GM18505 (cell line): Measurements from ENCODE around the gene HCCS.
A peak's percentile ranks its signal among the peaks of the same experiment; 100 is the strongest.

Experiments
- ATAC-seq: cut with Tn5 transposase; IDR thresholded peaks from one replicate; pipeline ENCODE4 v1.9.1; 2021; ENCODE audit not compliant: unreplicated experiment
- POLR2A ChIP-seq: IDR thresholded peaks from 4 replicates; pipeline ENCODE4 v1.6.1; 2011; ENCODE audit warnings: borderline replicate concordance; ENCODE audit not compliant: insufficient read depth, insufficient read length; ENCODE audit errors: extremely low read depth

Gene HCCS

GRCh38 chrX:11111037-11111851 is at the start of gene HCCS:
TSS of gene HCCS (plus strand) at chrX:11111332. CDS start at chrX:11112061, 729 bp downstream.
- peak; percentile 58 for TF ChIP-seq POLR2A
- peak; percentile 86 for ATAC-seq

GRCh38 chrX:11064276-11064675 is 46.9 kb upstream of the HCCS start:
- no peak for ATAC-seq
- no peak for TF ChIP-seq POLR2A

DNA sequence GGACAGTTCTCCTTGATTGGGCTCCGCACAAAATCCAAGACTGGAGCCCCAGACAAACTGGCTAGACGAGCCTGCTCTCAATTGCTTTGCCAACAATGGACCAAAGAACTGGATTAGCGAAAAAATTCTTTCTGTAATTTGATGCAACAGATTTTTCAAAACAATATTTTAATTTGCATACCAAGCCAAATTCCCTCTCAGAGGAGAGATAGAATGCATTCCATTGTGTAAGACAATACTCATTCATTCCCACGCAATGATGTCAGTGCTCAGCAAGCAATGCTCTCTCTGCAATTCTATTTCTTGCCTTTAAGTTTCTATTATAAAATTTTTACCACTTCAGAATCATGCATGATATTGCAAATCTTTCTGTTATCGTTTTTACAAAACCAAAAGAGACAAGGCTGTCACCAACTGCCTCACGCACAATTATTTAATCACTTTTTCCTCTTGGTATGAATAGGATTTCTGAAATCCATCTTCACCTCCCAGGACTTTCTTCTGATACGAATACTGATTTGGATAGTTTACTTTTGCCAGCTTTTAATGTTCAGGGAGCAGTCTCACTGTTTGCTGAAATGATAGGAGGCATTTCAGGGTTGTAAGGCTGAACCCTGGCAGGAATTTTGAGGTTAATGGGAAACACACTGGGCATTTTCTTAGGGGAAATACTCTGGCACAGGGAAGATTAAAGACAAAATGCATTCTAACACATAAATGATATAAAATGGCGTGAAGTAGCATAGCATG is 46.1 kb upstream of the HCCS start:
- no peak for TF ChIP-seq POLR2A
- ATAC-seq, result no peak

DNA sequence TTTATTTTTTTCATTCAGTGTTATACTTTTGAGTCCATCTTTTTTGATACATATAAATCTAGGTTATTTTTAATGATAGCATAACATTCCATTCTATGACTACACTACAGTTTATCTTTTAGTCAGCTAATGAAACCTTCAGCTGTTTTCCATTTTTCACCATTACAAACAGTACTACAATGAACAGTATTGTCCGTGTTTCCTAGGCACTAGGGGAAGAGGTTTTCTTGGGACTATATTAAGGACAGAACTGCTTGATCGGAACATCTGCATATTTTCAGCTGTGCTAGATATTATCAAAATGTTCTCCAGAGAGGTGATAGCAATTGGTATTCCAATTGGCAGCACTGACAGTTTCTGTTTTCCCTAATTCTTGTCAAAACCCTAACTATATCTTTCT is 44.3 kb upstream of the HCCS start:
- TF ChIP-seq POLR2A, result no peak
- ATAC-seq, result no peak

DNA sequence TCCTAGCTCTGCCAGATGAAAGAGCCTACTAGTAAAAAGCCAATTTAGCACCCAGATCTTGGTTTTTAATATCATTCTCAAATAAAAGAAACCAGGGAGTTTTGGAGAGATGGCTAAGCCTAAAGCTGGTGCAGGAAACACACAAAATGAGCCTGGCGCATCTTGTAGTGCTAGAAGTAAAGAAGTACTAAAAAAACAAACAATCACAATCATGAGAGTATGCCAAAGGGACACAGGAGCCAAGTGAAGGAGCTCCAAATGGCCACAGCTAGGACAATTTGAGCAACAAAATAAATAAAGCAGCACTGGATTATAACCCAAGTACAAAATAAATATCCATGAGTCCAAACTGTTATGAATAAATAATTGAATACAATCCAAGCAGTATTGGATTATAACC is 37.8 kb upstream of the HCCS start:
- no peak for TF ChIP-seq POLR2A
- ATAC-seq, result no peak

- TF ChIP-seq POLR2A, result no peak
- no peak for ATAC-seq
These were observed 30.3 kb upstream of the HCCS start for GRCh38 chrX:11080741-11081305.

- TF ChIP-seq POLR2A, result no peak
- no peak for ATAC-seq
These were observed 29.6 kb upstream of the HCCS start for GRCh38 chrX:11081511-11081910.

DNA sequence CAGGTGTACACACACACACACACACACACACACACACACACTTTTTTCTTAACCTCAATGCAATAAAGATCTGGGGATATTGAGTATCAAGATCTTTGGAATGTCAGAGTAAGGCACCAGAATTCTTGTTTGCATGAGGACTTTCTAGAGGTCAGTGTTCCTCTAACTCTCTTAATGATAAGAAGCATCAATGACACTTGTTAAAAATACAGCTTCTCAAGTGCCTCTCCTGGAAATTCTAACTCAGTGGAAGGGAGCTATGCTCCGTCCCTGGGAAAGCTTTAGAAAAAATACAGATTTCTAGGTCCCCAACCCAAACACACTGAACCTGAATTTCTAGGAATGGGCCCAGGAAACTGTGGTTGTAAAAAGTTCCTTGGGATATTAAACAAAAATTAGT is 25.8 kb upstream of the HCCS start:
- TF ChIP-seq POLR2A, result no peak
- ATAC-seq, result no peak

DNA sequence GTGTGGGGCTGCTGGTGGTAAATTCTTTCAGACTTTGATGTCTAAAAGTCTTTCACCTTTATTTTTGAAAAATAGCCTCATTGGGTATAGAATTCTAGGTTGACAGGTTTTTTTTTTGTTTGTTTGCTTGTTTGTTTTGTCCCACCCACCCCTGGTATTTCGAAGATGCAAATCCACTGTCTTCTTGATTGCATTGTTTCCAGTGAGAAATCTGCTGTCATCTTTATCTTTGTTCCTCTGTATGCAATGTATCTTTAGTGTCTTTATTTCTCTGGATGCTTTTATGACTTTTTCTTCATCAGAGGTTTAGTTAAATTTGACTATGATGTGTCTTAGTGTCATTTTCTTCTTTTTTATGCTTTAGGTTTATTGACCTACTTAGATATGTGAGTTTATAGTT is 21.3 kb upstream of the HCCS start:
- TF ChIP-seq POLR2A, result no peak
- ATAC-seq, result no peak

DNA sequence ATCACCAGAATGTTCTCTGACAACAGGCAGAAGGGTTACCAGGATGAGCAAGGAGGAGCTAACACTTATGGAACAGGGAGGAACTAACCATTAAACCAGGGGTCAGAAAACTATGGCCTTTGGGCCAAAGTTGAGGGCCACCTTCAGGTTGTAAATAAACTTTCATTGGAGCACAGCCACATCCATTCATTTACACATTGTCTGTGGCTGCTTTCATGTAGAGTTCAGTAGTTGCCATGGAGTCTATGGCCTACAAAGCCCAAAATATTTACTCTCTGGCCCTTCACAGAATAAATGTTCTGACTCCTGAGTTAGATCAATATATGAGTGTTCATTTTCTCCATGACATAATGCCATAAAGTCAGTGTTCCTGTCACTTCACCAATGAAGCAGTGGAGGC is 13.2 kb upstream of the HCCS start:
- TF ChIP-seq POLR2A, result no peak
- ATAC-seq, result no peak

- TF ChIP-seq POLR2A, result no peak
- ATAC-seq, result no peak
These were observed 11.7 kb upstream of the HCCS start for GRCh38 chrX:11099465-11099864.

DNA sequence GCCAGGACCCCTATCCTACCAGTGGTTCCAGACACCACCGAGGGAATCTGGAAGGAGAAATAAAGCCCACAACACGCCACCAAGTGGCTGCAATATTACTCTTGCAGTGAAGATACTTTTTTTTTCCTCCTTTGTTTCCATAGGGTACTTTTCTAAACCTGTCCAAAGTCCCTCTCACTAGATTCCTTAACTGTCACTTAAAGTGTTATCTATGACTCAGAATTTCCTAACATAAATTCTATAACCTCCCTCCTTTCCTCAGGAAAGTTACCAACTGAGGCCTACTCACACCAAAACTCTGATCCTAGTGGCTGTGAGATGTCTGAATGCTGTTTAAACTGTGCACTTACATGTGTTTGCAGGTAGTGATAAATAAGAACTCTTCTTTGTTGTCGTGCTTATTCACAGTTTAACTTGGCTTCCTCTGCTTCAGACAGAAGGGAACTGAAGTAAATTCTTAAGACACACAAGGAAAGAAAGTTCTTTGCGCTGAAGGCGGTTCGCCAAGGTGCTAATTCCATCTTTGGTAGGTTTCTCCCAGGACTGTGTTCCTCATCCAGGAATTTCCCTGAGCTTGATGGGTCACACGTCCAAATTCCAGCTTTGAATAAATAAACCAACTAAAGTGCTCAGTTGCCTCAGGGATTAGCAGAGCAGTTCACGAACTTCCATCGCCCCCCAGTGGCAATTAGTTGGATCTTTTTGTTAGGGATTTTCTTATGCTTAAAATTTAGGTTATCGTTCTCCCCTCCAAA is 10.7 kb upstream of the HCCS start:
- no peak for TF ChIP-seq POLR2A
- no peak for ATAC-seq

GRCh38 chrX:11103006-11103405 is 8.1 kb upstream of the HCCS start:
- no peak for TF ChIP-seq POLR2A
- peak; percentile 55 for ATAC-seq
